Measurements from ENCODE around the gene SLX9.

The SLX9 gene

GRCh38 chr21:44984428-44984791, 44.6 kb downstream of the SLX9 start:
- H3K27me3 ChIP-seq (ENCODE audit: insufficient read depth, low read length): no peaks in the 10 kb centered on the region
- H3K4me1 ChIP-seq (ENCODE audit: insufficient read depth, low read length): no peaks in the 10 kb centered on the region
- no peak overlapping the region for H3K27ac ChIP-seq (ENCODE audit: low read length)
- no peak overlapping the region for H3K4me3 ChIP-seq (ENCODE audit: low read length)
- H3K36me3 ChIP-seq (ENCODE audit: insufficient read depth, low read depth, low read length): no peaks in the 10 kb centered on the region
- no peaks in the 10 kb centered on the region for H3K9me3 ChIP-seq (ENCODE audit: insufficient read depth, low read depth, low read length)
- H3K9ac ChIP-seq (ENCODE audit: low read depth, low read length): no peak overlapping the region

- Histone ChIP-seq H3K9ac (ENCODE audit: low read depth, low read length) (no peak overlapping the region), H3K4me3 (ENCODE audit: low read length) (no peak overlapping the region), H3K4me1 (ENCODE audit: insufficient read depth, low read length) (no peaks in the 10 kb centered on the region), H3K36me3 (ENCODE audit: insufficient read depth, low read depth, low read length) (no peaks in the 10 kb centered on the region), H3K27me3 (ENCODE audit: insufficient read depth, low read length) (no peaks in the 10 kb centered on the region), H3K27ac (ENCODE audit: low read length) (no peak overlapping the region), H3K9me3 (ENCODE audit: insufficient read depth, low read depth, low read length) (no peaks in the 10 kb centered on the region)
Measured at GRCh38 chr21:44984792-44985440, 45.1 kb downstream of the SLX9 start.

- Histone ChIP-seq H3K36me3 (ENCODE audit: insufficient read depth, low read depth, low read length) (no peaks in the 10 kb centered on the region), H3K4me1 (ENCODE audit: insufficient read depth, low read length) (no peaks in the 10 kb centered on the region), H3K4me3 (ENCODE audit: low read length) (no peak overlapping the region), H3K9ac (ENCODE audit: low read depth, low read length) (no peak overlapping the region), H3K27me3 (ENCODE audit: insufficient read depth, low read length) (no peaks in the 10 kb centered on the region), H3K9me3 (ENCODE audit: insufficient read depth, low read depth, low read length) (no peaks in the 10 kb centered on the region), H3K27ac (ENCODE audit: low read length) (no peak overlapping the region)
Measured at GRCh38 chr21:44985441-44986401, 45.9 kb downstream of the SLX9 start.

- Histone ChIP-seq H3K27me3 (ENCODE audit: insufficient read depth, low read length) (no peaks in the 10 kb centered on the region), H3K9ac (ENCODE audit: low read depth, low read length) (no peak overlapping the region), H3K4me1 (ENCODE audit: insufficient read depth, low read length) (no peaks in the 10 kb centered on the region), H3K4me3 (ENCODE audit: low read length) (no peak overlapping the region), H3K27ac (ENCODE audit: low read length) (no peak overlapping the region), H3K9me3 (ENCODE audit: insufficient read depth, low read depth, low read length) (no peaks in the 10 kb centered on the region), H3K36me3 (ENCODE audit: insufficient read depth, low read depth, low read length) (no peaks in the 10 kb centered on the region)
Measured at GRCh38 chr21:44986471-44987291, 46.9 kb downstream of the SLX9 start.

GRCh38 chr21:44987301-44987885, 47.6 kb downstream of the SLX9 start:
- Histone ChIP-seq H3K4me1 (ENCODE audit: insufficient read depth, low read length) (no peaks in the 10 kb centered on the region), H3K36me3 (ENCODE audit: insufficient read depth, low read depth, low read length) (no peaks in the 10 kb centered on the region), H3K27ac (ENCODE audit: low read length) (no peak overlapping the region), H3K9ac (ENCODE audit: low read depth, low read length) (no peak overlapping the region), H3K9me3 (ENCODE audit: insufficient read depth, low read depth, low read length) (no peaks in the 10 kb centered on the region), H3K27me3 (ENCODE audit: insufficient read depth, low read length) (no peaks in the 10 kb centered on the region), H3K4me3 (ENCODE audit: low read length) (no peak overlapping the region)

GRCh38 chr21:44987886-44988606, 48.2 kb downstream of the SLX9 start:
- Histone ChIP-seq H3K36me3 (ENCODE audit: insufficient read depth, low read depth, low read length) (no peaks in the 10 kb centered on the region), H3K4me3 (ENCODE audit: low read length) (no peak overlapping the region), H3K27ac (ENCODE audit: low read length) (no peak overlapping the region), H3K9me3 (ENCODE audit: insufficient read depth, low read depth, low read length) (no peaks in the 10 kb centered on the region), H3K27me3 (ENCODE audit: insufficient read depth, low read length) (no peaks in the 10 kb centered on the region), H3K9ac (ENCODE audit: low read depth, low read length) (no peak overlapping the region), H3K4me1 (ENCODE audit: insufficient read depth, low read length) (no peaks in the 10 kb centered on the region)

- no peaks in the 10 kb centered on the region for H3K4me1 ChIP-seq (ENCODE audit: insufficient read depth, low read length)
- no peaks in the 10 kb centered on the region for H3K27me3 ChIP-seq (ENCODE audit: insufficient read depth, low read length)
- H3K27ac ChIP-seq (ENCODE audit: low read length): no peak overlapping the region
- H3K36me3 ChIP-seq (ENCODE audit: insufficient read depth, low read depth, low read length): no peaks in the 10 kb centered on the region
- no peak overlapping the region; the same call in 1 of the 2 replicates for H3K9ac ChIP-seq (ENCODE audit: low read depth, low read length)
- H3K9me3 ChIP-seq (ENCODE audit: insufficient read depth, low read depth, low read length): no peaks in the 10 kb centered on the region
- H3K4me3 ChIP-seq (ENCODE audit: low read length): no peak overlapping the region
Measured at GRCh38 chr21:44988607-44989536, 49.0 kb downstream of the SLX9 start.

- no peak overlapping the region for H3K27ac ChIP-seq (ENCODE audit: low read length)
- H3K36me3 ChIP-seq (ENCODE audit: insufficient read depth, low read depth, low read length): no peaks in the 10 kb centered on the region
- H3K9ac ChIP-seq (ENCODE audit: low read depth, low read length): no peak overlapping the region; the same call in 1 of the 2 replicates
- H3K4me1 ChIP-seq (ENCODE audit: insufficient read depth, low read length): no peaks in the 10 kb centered on the region
- no peak overlapping the region for H3K4me3 ChIP-seq (ENCODE audit: low read length)
- H3K9me3 ChIP-seq (ENCODE audit: insufficient read depth, low read depth, low read length): no peaks in the 10 kb centered on the region
- H3K27me3 ChIP-seq (ENCODE audit: insufficient read depth, low read length): no peaks in the 10 kb centered on the region
Measured at GRCh38 chr21:44989537-44989886, 49.7 kb downstream of the SLX9 start.

- Histone ChIP-seq H3K27me3 (ENCODE audit: insufficient read depth, low read length) (no peaks in the 10 kb centered on the region), H3K36me3 (ENCODE audit: insufficient read depth, low read depth, low read length) (no peaks in the 10 kb centered on the region), H3K27ac (ENCODE audit: low read length) (no peak overlapping the region), H3K4me3 (ENCODE audit: low read length) (no peak overlapping the region), H3K9me3 (ENCODE audit: insufficient read depth, low read depth, low read length) (no peaks in the 10 kb centered on the region), H3K9ac (ENCODE audit: low read depth, low read length) (no peak overlapping the region), H3K4me1 (ENCODE audit: insufficient read depth, low read length) (no peaks in the 10 kb centered on the region)
Measured at GRCh38 chr21:44989943-44990780, 50.3 kb downstream of the SLX9 start.

- Histone ChIP-seq H3K9me3 (ENCODE audit: insufficient read depth, low read depth, low read length) (no peaks in the 10 kb centered on the region), H3K4me1 (ENCODE audit: insufficient read depth, low read length) (no peaks in the 10 kb centered on the region), H3K27ac (ENCODE audit: low read length) (no peak overlapping the region), H3K27me3 (ENCODE audit: insufficient read depth, low read length) (no peaks in the 10 kb centered on the region), H3K4me3 (ENCODE audit: low read length) (no peak overlapping the region), H3K36me3 (ENCODE audit: insufficient read depth, low read depth, low read length) (no peaks in the 10 kb centered on the region), H3K9ac (ENCODE audit: low read depth, low read length) (no peak overlapping the region)
Measured at GRCh38 chr21:44990921-44991320, 51.1 kb downstream of the SLX9 start.

All from iPS-20b (cell line).